ENCODE results near the gene DROSHA.

DROSHA gene

DNA sequence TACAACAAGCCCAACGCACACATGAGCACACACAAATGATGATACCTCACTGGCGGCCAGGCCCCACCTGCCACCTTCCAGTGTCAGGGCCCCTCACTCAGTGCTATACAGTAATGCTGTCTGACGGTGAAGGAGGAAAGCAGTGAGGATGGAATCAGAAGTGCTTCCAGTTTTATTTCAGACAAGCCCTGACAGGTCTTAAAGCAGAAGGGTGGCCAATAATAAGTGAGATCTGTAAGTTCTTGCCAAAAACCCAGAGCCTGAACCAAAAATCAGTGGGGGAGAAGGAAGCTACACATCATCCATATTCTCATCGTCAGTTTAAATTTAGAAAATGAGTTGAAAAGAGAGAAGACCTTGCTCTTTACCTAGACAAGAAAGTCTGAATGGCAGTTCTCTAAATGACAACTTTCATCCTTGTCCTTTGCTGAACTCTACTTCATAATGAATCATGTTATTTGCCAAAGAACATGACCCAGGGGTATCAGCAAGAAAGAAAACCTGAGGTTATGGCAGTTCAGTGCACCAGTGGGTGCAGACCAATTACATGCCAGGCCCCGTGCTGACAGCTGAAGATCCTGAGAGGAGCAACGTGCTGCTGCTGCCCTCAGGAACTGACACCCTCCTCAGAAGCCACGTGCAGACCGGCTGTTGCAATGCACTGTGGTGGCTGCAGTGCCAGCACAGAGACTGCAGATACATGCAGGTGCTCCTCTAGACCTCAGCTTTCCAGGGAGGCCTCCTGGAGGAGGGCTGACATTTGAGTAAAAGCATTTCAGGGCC is 118.7 kb downstream of the DROSHA start:
- TF ChIP-seq, protein P1, sequence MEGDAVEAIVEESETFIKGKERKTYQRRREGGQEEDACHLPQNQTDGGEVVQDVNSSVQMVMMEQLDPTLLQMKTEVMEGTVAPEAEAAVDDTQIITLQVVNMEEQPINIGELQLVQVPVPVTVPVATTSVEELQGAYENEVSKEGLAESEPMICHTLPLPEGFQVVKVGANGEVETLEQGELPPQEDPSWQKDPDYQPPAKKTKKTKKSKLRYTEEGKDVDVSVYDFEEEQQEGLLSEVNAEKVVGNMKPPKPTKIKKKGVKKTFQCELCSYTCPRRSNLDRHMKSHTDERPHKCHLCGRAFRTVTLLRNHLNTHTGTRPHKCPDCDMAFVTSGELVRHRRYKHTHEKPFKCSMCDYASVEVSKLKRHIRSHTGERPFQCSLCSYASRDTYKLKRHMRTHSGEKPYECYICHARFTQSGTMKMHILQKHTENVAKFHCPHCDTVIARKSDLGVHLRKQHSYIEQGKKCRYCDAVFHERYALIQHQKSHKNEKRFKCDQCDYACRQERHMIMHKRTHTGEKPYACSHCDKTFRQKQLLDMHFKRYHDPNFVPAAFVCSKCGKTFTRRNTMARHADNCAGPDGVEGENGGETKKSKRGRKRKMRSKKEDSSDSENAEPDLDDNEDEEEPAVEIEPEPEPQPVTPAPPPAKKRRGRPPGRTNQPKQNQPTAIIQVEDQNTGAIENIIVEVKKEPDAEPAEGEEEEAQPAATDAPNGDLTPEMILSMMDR (IDR thresholded peaks at IDR 0.05; ENCODE audit: borderline replicate concordance, insufficient read depth, low read depth, low read length) = no peak
- H3K4me3 ChIP-seq (ENCODE audit: low read depth, low read length) = no peak overlapping the region

DNA sequence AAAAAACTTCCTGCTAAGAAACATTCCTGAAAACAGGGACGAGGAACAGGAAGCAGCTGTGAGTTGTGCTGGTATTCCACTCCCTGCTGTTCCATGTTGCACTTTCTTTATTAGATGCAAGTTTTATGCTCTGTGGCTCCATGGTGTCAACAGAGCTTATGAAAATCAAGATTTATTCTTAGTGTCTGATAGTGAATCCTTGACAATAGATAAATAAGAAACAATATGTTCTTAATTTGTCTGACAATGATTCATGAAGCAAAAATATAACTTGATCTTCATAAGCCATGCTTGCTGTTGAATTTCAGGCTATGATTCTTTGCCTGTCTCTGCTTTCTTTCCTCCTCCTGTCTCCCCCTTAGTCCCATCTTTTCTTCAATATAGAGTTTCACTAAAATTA is 119.6 kb downstream of the DROSHA start:
- no peak overlapping the region for H3K4me3 ChIP-seq (ENCODE audit: low read depth, low read length)
- TF ChIP-seq, protein P1 (IDR thresholded peaks at IDR 0.05; ENCODE audit: borderline replicate concordance, insufficient read depth, low read depth, low read length) = no peak

DNA sequence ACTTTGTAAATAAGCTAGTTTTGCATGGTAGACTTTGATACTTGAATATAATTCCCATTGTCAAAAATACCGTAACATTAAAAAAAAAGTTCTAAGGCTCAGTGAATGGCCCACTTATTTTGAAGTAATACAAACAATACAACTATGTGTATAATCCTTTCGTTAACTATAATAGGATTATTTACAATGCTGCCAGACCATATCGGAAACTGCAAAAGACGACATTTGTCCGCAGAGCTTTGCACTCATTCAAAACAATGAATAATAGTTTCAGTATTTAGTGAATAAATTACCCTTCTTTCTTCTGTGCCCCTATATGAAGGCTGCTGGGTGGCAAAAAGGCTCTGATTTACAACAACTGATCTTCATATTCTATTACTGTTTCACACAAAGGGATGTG is 121.8 kb downstream of the DROSHA start:
- TF ChIP-seq, protein P1 (IDR thresholded peaks at IDR 0.05; ENCODE audit: borderline replicate concordance, insufficient read depth, low read depth, low read length) = no peak
- no peak overlapping the region for H3K4me3 ChIP-seq (ENCODE audit: low read depth, low read length)

DNA sequence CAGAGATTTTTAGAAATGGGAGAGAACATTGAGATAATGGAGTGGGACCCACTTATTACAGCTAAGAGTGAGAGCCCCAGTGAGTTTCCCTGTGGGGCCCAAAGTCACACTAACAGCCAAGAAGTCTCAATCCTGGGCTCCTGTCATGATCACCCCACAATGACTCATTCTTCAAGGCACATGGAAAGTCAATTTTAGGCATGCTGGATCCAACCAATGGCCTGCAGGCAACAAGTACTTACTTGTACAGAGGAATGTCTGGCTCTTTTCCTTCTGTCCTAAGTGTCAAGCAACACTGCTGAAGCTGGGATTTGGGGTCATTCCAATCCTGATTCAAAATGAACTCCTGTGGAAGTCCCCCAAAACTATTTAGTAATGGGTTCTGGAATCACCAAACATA is 123.1 kb downstream of the DROSHA start:
- TF ChIP-seq, protein P1 (IDR thresholded peaks at IDR 0.05; ENCODE audit: borderline replicate concordance, insufficient read depth, low read depth, low read length) = no peak
- H3K4me3 ChIP-seq (ENCODE audit: low read depth, low read length) = no peak overlapping the region

DNA sequence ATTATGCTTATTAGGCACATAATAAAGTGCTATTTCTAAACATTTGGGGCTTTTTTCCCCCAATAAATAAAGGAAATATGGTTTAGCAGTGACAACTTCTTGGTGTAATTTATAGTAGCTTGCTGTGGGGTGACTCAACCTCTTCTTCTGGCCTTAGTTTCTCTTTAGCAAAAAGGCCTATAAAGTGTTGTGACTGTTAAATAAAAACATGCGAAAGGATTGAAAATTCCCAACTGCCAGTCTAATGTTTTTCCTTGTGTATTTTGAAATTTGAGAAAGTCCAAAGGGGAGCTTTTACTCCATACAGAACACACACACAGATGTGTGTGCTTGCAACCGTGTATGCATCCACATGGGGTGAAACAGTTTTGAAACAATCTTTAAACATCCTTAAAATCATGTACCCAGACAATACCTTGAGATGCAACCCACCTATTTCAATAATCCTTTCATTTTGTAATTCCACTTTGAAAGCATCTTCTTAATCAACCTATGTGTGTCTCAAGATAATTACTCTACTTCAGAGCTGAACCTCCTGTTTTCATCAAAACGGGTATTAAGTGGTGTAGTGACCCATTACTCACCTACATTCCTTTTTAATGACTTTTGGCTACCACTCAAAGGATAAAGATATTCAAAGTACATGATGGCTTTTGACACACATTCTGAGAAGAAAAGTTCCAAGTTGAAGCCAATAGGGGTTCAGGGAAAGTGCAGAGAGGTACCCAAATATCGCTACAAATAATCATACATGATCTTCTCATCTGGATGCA is 123.8 kb downstream of the DROSHA start:
- TF ChIP-seq, protein P1 (IDR thresholded peaks at IDR 0.05; ENCODE audit: borderline replicate concordance, insufficient read depth, low read depth, low read length) = no peak
- no peak overlapping the region for H3K4me3 ChIP-seq (ENCODE audit: low read depth, low read length)

DNA sequence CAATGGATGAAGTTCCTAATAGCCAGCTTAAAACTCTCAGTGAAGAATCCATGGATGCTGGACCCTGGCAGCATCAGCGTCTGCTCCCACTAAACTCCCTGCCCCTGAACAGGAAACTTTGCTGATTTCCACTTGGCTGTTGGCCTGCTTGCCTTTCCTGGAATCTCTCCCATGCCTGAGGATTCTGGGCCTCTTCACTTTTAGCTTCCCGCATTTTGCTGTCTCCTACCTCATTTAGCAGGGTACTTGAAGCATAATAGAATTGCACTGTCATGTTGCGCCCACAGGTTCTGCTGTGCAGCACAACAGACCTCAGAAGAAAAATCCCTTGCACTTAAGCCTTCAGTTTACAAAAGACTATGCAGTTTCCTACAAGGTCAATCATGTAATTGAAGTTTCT is 127.6 kb downstream of the DROSHA start:
- no peak overlapping the region for H3K4me3 ChIP-seq (ENCODE audit: low read depth, low read length)
- TF ChIP-seq, protein P1 (IDR thresholded peaks at IDR 0.05; ENCODE audit: borderline replicate concordance, insufficient read depth, low read depth, low read length) = no peak

Measured in GM12875 (cell line).